Measurements from ENCODE around the gene LRIG1.

The LRIG1 gene

DNA sequence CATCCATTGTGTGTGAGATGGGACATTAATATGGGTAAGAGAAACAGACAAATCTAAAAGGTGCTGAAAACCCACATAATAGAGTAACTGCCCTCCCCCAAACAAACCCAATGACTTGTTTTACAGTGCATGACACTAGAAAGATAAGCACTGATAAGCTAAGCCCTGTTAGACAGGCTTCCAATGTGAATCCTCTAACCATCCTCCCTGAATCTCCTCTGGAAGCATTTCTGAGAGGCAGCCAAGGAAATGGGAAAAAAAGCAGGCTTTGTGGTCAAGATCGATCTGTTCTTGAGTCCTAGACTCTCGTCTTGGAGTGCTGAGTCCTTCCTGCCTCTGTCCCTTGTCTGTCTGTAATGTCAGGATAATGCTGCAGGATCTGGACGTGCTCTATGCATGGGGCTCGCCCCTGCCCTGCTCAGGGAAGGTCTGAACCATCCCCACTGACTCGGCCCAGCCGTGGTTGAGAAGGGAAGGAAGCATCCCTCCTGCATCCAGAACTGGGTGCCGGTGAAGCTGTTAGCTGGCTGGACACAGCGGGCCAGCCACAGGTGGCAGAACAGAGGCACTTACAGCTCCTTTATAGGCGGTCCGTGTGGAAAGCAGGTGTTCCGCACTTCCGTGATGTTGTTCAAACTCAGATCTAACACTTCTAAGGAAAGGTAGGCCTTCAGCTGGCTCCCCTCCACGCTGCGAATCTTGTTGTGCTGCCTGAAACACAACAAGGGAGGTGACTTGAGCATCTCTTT, 84.1 kb downstream of the LRIG1 start:
- no peak for DNase-seq

DNA sequence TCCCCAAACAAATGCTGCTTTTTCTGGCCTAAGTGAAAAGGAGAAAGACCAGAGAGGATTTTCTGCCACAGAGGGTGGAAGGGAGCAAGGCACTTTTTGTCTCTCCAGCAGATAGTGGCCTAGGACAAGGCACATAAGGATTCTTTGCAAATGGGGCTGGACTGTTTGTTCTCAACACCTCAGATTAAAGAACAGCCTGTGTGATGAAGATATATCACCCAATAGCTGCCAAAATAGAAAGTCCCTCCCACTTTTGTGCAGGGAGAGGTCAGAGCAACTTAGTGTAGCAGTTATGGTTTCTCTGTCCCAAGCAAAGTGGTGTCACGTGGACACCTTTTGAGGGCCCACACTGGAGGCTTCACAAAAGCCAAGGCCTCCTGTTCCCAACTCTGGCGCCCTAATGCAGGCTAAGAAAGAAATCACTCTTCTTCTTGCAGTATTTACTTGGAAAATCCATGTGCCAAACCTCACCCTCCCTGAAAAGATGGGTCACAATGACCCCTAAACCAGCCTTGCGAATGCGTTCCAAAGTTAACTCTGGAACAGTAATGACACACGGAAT, 84.9 kb downstream of the LRIG1 start:
- DNase-seq: no peak

GRCh38 chr3:66414846-66415245, 86.0 kb downstream of the LRIG1 start:
- no peak for DNase-seq

- no peak for DNase-seq
Measured at GRCh38 chr3:66413151-66413751, 87.6 kb downstream of the LRIG1 start.

DNA sequence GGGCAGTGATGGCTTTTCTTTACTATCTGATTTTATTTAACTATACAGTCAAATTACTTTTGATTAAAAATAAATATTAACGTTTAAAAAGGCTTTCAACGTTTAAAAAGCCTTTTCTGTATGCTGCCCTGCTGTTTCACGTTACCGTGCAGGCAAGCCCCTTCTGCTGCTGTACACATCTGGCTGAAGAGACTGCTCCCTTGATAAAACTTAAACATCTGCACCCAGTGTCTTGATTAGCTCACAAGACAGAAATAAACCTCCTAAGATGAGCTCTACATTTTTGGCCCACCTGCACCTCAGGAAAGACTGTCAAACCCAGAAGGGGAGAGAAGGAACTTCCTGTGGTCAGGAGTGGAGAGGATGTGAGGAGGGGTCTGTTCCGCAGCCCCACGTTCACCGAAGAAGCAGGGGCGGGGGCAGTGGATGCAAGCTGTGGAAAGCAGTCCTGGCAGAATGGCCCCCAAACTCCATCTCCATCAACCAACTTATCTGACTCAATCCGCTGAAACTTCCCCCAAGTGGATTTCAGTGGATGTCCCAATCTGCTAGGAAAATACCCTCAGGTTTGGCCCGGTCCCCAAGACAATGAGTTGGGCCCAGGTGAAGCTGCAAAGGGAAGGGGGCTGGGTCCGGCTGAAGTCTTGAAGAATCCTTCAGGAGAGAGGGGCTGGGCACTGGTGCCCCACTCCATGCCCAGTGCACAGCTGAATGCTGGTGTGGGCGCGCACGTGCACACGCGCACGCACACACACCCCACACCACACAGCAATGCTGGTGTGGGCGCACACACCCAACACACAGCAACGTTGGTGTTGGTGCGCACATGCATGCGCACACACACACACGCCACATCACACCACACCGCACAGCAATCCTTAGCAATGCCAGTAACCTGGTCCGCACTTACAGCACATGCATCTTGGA, 88.6 kb downstream of the LRIG1 start:
- no peak for DNase-seq

DNA sequence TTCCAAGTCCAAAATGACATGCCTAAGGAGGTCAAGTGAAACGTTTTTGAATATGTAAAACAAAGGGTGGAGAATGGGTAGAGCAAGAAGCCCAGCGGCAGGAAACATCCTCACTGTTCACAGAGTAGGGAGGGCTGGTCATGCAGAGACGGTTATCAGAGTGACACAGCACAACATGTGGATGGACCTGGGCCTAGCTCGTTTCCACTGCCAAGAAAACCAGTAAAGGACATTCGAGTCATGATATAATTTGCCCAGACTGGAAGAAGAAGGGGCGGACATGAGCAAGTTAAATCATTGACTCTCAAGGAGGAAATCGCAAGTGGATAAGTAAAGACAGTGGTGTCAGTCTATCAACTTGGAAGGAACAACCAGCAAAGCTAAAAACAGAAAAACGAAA, 89.3 kb downstream of the LRIG1 start:
- no peak for DNase-seq

DNA sequence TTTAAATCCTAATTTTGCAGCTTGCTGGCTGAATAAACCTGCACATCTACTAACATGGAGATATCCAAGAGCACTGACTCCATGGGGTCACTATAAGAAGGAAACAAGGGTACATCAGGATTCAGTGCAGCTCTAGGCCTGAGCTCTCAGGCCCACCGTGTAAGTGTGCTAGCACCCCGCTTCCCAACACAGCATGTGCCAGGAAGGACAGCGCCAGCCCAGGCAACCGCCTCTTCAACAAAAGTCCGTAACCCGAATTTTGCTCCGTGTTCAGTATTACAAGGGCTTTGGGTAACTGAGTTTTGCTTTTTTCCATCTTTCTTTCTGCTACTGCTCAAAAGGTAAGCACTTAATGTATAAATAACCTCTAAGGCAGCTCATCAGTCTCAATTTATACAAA, 89.8 kb downstream of the LRIG1 start:
- no peak for DNase-seq

- DNase-seq: no peak
Measured at GRCh38 chr3:66409771-66410754, 90.8 kb downstream of the LRIG1 start.

- DNase-seq: peak; percentile 62 to 75
Measured at GRCh38 chr3:66407611-66408218, 93.1 kb downstream of the LRIG1 start.

DNA sequence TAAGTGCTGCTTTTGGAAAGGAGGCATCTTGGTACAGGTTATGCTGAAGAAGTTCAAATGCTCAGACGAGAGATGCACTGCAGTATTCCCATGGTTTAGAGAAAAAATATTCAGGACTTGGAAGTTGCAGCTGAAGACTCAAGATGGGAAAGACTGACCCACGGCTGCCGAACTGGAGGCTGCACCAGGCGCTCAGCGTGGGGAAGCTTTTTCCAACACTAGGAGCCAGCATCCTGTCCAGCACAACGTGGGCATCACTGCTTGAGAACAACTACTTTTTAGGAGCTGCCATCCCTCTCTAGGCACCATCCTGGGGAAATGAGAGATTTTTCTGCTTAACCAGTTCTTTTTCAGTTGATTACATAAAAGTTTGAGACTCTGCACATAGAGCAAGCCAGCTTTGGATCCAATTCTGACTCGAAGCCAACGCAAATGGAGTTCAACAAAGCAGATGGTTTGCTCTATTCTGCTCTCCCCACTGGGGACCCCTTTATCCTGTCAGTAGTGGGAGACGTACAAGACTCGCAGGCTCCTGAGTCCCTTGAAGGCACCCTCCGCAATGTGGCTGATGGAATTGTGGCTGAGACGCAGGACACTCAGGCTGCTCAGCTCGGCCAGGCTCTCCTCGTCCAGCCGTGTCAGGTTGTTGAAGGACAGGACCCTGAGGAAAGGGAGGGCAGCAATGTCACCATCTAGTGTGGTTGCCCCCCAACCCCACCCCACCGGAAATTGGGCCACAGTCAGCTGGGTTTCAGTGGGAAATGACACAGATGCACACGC, 93.8 kb downstream of the LRIG1 start:
- no peak for DNase-seq

GRCh38 chr3:66406163-66406562, 94.7 kb downstream of the LRIG1 start:
- no peak for DNase-seq

GRCh38 chr3:66405701-66406091, 95.1 kb downstream of the LRIG1 start:
- DNase-seq: no peak

DNA sequence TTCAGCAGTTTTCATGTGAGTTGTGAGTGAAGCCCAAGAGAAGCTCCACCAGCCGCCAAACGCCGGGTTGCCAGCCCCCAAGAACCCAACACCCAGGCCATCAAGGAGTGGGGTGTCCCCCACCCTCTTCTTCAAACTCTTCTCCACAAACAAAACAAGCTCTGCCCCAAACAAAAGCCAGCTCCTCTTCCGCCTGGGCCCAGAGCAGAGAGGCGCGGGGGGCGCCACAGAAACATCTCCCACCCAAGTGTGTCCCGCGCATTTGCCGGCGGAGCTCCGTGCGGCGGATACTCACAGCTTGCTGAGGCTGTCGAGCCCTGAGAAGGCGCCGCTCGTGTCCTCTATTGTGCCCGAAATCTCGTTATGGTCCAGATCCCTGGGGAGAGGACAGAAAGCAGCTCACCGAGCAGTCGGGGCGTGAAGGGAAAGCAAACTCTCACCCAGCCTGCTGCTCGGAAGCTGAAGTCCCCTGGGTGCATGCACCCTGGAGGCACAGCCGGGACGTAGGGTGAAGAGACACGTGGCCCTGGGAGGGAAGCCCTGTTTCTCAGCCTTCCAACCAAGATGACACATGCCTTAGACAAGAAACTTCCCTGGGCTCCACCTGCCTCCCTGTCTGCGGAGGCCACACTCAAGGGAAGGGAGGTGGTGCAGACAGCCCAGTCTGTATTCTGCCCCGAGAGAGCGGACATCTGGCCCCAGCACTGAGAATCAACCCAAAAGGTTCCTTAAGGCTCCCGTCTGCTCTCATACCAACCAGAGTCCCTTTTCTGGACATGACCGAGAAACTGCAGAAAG, 95.7 kb downstream of the LRIG1 start:
- no peak for DNase-seq

DNA sequence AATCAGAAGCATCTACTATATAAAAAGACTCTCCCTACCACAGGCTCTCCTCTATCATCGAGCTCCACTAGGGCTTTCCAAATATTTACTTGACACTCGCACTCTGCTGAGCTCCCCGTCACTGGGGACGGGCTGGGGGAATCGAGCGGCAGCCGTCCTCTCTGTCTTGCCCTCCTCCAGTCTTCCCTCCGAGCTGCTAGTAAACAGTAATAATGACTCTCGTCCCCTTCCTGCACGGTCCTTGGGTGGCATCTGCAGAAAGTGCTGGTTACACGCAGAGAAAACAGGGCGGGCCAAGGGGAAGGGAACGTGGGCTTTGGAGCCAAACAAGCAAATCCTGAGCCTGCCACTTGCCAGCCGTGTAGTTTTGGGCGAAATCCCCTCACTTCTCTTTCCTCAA, 96.6 kb downstream of the LRIG1 start:
- DNase-seq: no peak

DNA sequence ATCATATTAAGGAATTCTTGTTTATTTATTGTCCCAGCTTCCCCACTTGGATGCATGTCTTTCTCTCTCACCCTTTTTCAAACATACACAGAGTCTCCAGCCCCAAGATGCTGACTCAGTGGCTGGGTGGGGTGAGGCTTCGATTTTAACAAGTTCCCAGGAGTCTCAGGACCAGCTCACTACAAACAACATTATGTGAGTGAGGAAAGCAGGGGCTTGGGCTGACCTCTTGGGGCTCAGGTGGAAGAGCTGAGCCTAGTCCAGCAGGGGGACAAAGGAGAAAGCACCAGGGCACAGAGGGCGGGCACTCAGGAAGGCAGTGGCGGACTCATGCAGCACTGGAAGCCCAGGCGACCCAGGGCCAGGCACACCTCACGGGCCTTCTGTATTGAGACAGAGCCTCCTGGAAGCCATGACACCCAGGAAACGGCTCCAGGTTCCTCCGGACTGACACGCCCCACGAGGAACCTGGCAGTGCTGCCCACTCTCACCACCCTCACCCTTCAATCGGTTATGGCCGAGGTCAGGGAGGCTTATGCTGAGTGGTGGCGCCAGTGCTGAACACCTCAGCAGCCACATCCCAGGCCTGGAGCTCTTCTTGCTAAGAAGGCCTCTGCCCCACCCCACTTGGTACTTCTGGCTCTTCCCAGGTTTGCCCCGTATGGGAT, 97.4 kb downstream of the LRIG1 start:
- no peak for DNase-seq

DNA sequence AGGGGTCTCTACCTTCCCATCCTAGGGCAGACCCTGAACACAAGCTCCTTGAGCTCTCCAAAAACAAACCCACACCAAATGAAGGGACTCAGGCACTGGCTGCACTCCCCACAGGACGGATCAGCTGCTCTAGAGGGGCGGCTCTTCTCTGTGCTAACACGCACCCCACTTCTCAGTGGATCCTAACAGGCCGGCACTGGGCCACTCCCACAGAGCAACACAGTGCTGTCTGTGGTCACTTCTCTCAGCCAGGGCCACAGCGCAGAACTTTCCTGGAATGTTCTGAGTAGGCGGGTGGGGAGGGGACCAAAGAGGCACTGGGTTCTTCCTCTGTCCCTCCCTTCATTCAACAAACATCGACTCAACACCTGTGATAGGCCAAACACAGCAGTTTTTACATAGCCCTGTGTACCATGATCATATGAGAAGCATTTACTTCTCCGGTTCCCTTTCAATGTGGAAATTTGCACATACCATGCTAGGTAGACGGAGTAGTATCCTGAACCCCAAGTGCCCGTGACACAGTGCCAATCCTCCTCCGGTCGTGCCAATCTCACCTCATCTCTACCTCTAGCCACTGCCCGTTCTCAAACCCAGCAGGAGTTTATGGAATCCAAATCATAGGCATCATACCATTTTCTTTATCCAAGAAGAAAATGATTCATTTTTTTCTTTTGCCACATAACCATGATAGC, 98.1 kb downstream of the LRIG1 start:
- DNase-seq: no peak

- DNase-seq: no peak
Measured at GRCh38 chr3:66401675-66402491, 98.9 kb downstream of the LRIG1 start.

DNA sequence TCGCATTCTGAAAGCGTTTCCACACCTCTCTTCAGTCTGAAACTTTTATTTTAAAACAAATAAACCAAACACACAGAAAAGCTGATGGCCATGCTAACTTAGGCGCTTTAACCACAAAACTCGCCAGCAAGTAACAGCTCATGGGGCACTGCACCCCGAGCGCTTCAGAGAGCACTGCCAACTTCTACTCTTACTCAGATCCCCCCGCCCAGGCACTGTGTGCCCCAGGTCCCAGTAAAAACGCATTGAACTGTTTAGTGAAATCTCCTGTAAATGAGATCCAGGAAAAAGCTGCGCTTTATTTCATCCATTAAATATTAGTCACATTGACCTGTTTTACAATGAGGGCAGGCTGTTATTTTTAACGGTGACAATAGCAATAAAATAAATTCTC, 99.7 kb downstream of the LRIG1 start:
- DNase-seq: no peak
